NCI-H510A (cell line): Measurements from ENCODE around the gene ANKS1B.
"Not testable (repeated sequence)": the region's sequence is repeated elsewhere in the genome, so short reads cannot be mapped to it uniquely, and the experiment has no call there.

ENCODE experiments used
- DNase-seq: peaks from one replicate; lab custom pipeline; 2025; lab: John Stamatoyannopoulos, UW

ANKS1B gene

GRCh38 chr12:99984271-99985128, at the start of gene ANKS1B:
Gene ANKS1B, minus strand, starts transcription at chr12:99984936. Its CDS starts 699 bp downstream, at chr12:99984237.
- DNase-seq = peak; percentile 67

GRCh38 chr12:100031836-100032235, 47.1 kb upstream of the ANKS1B start:
- no peak for DNase-seq

GRCh38 chr12:100027671-100028070, 42.9 kb upstream of the ANKS1B start:
- no peak for DNase-seq

- no peak for DNase-seq
These were observed 41.5 kb upstream of the ANKS1B start for GRCh38 chr12:100026241-100026640.

- no peak for DNase-seq
These were observed 40.3 kb upstream of the ANKS1B start for GRCh38 chr12:100024974-100025555.

- no peak for DNase-seq
These were observed 35.6 kb upstream of the ANKS1B start for GRCh38 chr12:100020370-100020769.

- DNase-seq = no peak
These were observed 32.3 kb upstream of the ANKS1B start for GRCh38 chr12:100017056-100017455.

GRCh38 chr12:100016304-100016703, 31.6 kb upstream of the ANKS1B start:
- DNase-seq = not testable (repeated sequence)

GRCh38 chr12:100005846-100006245, 21.1 kb upstream of the ANKS1B start:
- not testable (repeated sequence) for DNase-seq

GRCh38 chr12:99997806-99998205, 13.1 kb upstream of the ANKS1B start:
- DNase-seq = no peak

- DNase-seq = no peak
These were observed 11.4 kb upstream of the ANKS1B start for GRCh38 chr12:99996095-99996494.

GRCh38 chr12:99985631-99986030, 895 bp upstream of the ANKS1B start:
- no peak for DNase-seq

- no peak for DNase-seq
These were observed 414 bp upstream of the ANKS1B start for GRCh38 chr12:99985129-99985570.

GRCh38 chr12:99983456-99984258, 1.1 kb downstream of the ANKS1B start:
- peak; percentile 19 for DNase-seq

GRCh38 chr12:99981639-99982190, 3.0 kb downstream of the ANKS1B start:
- no peak for DNase-seq

- DNase-seq = no peak
These were observed 5.3 kb downstream of the ANKS1B start for GRCh38 chr12:99979471-99979870.

GRCh38 chr12:99978152-99978551, 6.6 kb downstream of the ANKS1B start:
- DNase-seq = no peak

GRCh38 chr12:99977550-99977949, 7.2 kb downstream of the ANKS1B start:
- no peak for DNase-seq

GRCh38 chr12:99976762-99977161, 8.0 kb downstream of the ANKS1B start:
- DNase-seq = no peak

GRCh38 chr12:99975321-99975720, 9.4 kb downstream of the ANKS1B start:
- no peak for DNase-seq

GRCh38 chr12:99974146-99974545, 10.6 kb downstream of the ANKS1B start:
- no peak for DNase-seq

- DNase-seq = no peak
These were observed 18.3 kb downstream of the ANKS1B start for GRCh38 chr12:99966429-99966828.
